Prostate gland (tissue), 2 donors: ENCODE data around the gene C2orf92.

ENCODE experiments used
- POLR2AphosphoS5 ChIP-seq: sonication (generic); formaldehyde crosslinking; IDR thresholded peaks from one replicate; pipeline ENCODE4 v1.6.1; 2017; ENCODE audit warnings: antibody characterized with exemption
- TF ChIP-seq, protein P1 (sequence below), 4 experiments: fragments of 200-600 bp in 2 of 4; fragments of 450-650 bp in 2 of 4; sonication (generic) in 2 of 4; IDR thresholded peaks; 1 replicate in 3 of 4; 2 replicates in 1 of 4; pipeline ENCODE4 v1.5.1; 2016 to 2019; ENCODE audit warnings: antibody characterized with exemption in 4 of 4, mild to moderate bottlenecking in 2 of 4, moderate library complexity in 2 of 4

DNA sequence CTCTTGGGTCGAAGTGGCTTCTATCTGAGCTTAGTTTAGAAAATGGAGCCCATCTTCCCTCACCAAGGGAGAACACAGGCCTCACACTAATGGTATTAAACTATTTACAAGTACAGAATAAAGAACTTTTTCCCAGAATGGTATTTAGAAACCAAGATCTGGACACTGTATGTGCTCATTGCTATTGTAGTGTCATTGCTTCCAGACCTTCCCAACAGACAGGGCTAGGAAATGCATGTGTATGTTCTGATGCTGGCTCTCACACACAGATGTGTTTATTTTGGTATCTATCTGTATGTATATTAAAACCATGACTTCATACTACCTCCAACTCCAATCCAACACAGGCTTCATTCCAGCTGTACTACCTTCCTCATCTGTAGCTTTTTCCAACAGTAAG, 15.6 kb upstream of the C2orf92 start:
- no peak for TF ChIP-seq POLR2AphosphoS5
- TF ChIP-seq, protein P1, sequence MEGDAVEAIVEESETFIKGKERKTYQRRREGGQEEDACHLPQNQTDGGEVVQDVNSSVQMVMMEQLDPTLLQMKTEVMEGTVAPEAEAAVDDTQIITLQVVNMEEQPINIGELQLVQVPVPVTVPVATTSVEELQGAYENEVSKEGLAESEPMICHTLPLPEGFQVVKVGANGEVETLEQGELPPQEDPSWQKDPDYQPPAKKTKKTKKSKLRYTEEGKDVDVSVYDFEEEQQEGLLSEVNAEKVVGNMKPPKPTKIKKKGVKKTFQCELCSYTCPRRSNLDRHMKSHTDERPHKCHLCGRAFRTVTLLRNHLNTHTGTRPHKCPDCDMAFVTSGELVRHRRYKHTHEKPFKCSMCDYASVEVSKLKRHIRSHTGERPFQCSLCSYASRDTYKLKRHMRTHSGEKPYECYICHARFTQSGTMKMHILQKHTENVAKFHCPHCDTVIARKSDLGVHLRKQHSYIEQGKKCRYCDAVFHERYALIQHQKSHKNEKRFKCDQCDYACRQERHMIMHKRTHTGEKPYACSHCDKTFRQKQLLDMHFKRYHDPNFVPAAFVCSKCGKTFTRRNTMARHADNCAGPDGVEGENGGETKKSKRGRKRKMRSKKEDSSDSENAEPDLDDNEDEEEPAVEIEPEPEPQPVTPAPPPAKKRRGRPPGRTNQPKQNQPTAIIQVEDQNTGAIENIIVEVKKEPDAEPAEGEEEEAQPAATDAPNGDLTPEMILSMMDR (IDR thresholded peaks at IDR 0.05), result no peak
